HepG2 (cell line): Measurements from ENCODE around the gene RETREG2. TPM values are rescaled to one million over a fixed set of nuclear protein-coding genes. Genes with fewer than 3 reads are reported as not detected.

Source experiments
- AHR ChIP-seq: IDR thresholded peaks from 2 replicates; pipeline ENCODE4 v1.6.1; 2018; ENCODE audit warnings: missing genetic modification reagents, missing compliant biosample characterization
- ATF6 ChIP-seq: sonication (generic); formaldehyde crosslinking; conservative IDR thresholded peaks from 2 replicates; pipeline ENCODE4 v1.4.0; 2020; ENCODE audit warnings: missing genetic modification reagents
- BATF2 ChIP-seq: sonication (generic); formaldehyde crosslinking; IDR thresholded peaks from 2 replicates; pipeline ENCODE4 v1.8.0; 2022; ENCODE audit warnings: mild to moderate bottlenecking, missing genetic modification reagents, moderate library complexity
- BCL3 ChIP-seq: sonication (generic); formaldehyde crosslinking; IDR thresholded peaks from 2 replicates; pipeline ENCODE4 v1.5.1; 2020; ENCODE audit warnings: mild to moderate bottlenecking, missing genetic modification reagents, moderate library complexity
- BCLAF1 ChIP-seq: fragments of 450-650 bp; IDR thresholded peaks from 2 replicates; pipeline ENCODE4 v1.6.1; 2017; ENCODE audit warnings: mild to moderate bottlenecking
- CENPX ChIP-seq: sonication (generic); formaldehyde crosslinking; IDR thresholded peaks from 2 replicates; pipeline ENCODE4 v1.9.0; 2021; ENCODE audit warnings: mild to moderate bottlenecking, missing genetic modification reagents, moderate library complexity
- CERS6 ChIP-seq: sonication (generic); formaldehyde crosslinking; IDR thresholded peaks from 2 replicates; pipeline ENCODE4 v1.5.0; 2020; ENCODE audit warnings: missing genetic modification reagents
- ELF1 ChIP-seq: sonication (generic); formaldehyde crosslinking; IDR thresholded peaks from 2 replicates; pipeline ENCODE4 v1.4.0; 2020; ENCODE audit warnings: missing genetic modification reagents
- ELK4 ChIP-seq: sonication (generic); formaldehyde crosslinking; IDR thresholded peaks from 2 replicates; pipeline ENCODE4 v1.9.0; 2021; ENCODE audit warnings: missing genetic modification reagents, borderline replicate concordance
- HNRNPUL1 ChIP-seq: fragments of 200-400 bp; formaldehyde crosslinking; IDR thresholded peaks from 2 replicates; pipeline ENCODE4 v1.6.1; 2017; ENCODE audit warnings: low read depth, mild to moderate bottlenecking, low read length, moderate library complexity
- MED8 ChIP-seq: sonication (generic); formaldehyde crosslinking; IDR thresholded peaks from 2 replicates; pipeline ENCODE4 v1.8.1; 2023; ENCODE audit warnings: mild to moderate bottlenecking, missing genetic modification reagents; ENCODE audit not compliant: insufficient replicate concordance
- TARDBP ChIP-seq: sonication (generic); formaldehyde crosslinking; IDR thresholded peaks from 2 replicates; pipeline ENCODE4 v1.8.0; 2022; ENCODE audit warnings: mild to moderate bottlenecking, missing genetic modification reagents
- ZFP82 ChIP-seq: sonication (generic); formaldehyde crosslinking; IDR thresholded peaks from 2 replicates; pipeline ENCODE4 v1.5.1; 2020; ENCODE audit warnings: mild to moderate bottlenecking, missing genetic modification reagents, borderline replicate concordance
- ZNF335 ChIP-seq: sonication (generic); formaldehyde crosslinking; IDR thresholded peaks from 2 replicates; pipeline ENCODE4 v1.4.0; 2020; ENCODE audit warnings: missing genetic modification reagents
- ZNF784 ChIP-seq: sonication (generic); formaldehyde crosslinking; IDR thresholded peaks from 2 replicates; pipeline ENCODE4 v1.5.1; 2020; ENCODE audit warnings: missing genetic modification reagents, mild to moderate bottlenecking, borderline replicate concordance
- polyA plus RNA-seq, 8 experiments: library from polyadenylated mRNA; depleted of rRNA in 3 of 8; stranded (reverse) in 7 of 8; unstranded in 1 of 8; fragments of >200 nt; fragmentation: Illumina TruSeq in 4 of 8; extraction: Trizol in 4 of 8; gene quantifications; 2 replicates each; pipeline versions ENCODE4 v1.2.1 to v1.2.3, GENCODE V29; 2011 to 2016; ENCODE audit warnings: low read depth in 4 of 8, missing spikeins in 1 of 8, mixed read lengths in 1 of 8; ENCODE audit not compliant: insufficient read depth in 1 of 8
- total RNA-seq, 5 experiments: library from RNA; depleted of rRNA; stranded (reverse); fragments of >200 nt; fragmentation: Illumina TruSeq; extraction: Trizol; gene quantifications; 2 replicates each; pipeline ENCODE4 v1.2.3, GENCODE V29; 2016; ENCODE audit warnings: low read depth in 1 of 5

Gene RETREG2
- total and polyA plus RNA-seq, 2 of the 13 experiments (the other 11 are each of a cell fraction or from before 2014, with no cell fraction given) = 86.0 to 134 TPM

GRCh38 chr2:219177552-219178376 lies at the start of gene RETREG2 (continued):
- TF ChIP-seq CERS6 (CRISPR knock-in tag) (no peak), BCLAF1 (no peak), BCL3 (CRISPR knock-in tag) (peak; percentile 53; the same call in 1 of the 2 replicates), HNRNPUL1 (no peak), ELK4 (CRISPR knock-in tag) (0 out of 2 replicates have a peak, but pooled peaks have one; percentile 43), TARDBP (CRISPR knock-in tag) (no peak), ZFP82 (CRISPR knock-in tag) (no peak), BATF2 (CRISPR knock-in tag) (no peak; the same call in 1 of the 2 replicates), ATF6 (CRISPR knock-in tag) (peak; percentile 75; the same call in 1 of the 2 replicates), MED8 (CRISPR knock-in tag) (peak; percentile 76), ZNF784 (no peak), ELF1 (peak; percentile 59), AHR (CRISPR knock-in tag) (no peak), CENPX (CRISPR knock-in tag) (no peak), ZNF335 (CRISPR knock-in tag) (no peak)
